Brain microvascular endothelial cell (primary cell): ENCODE measurements around the gene SLC9C2.
"Not testable (repeated sequence)": the region's sequence is repeated elsewhere in the genome, so short reads cannot be mapped to it uniquely, and the experiment has no call there.

Experiments
- DNase-seq: peaks from one replicate; pipeline ENCODE4 v3.0.0-alpha.2; 2020
- H3K27ac ChIP-seq: fragments of 250-450 bp; sonication (Bioruptor Pico); 2 replicates; pipeline ENCODE4 v1.5.1; 2020; ENCODE audit warnings: mild to moderate bottlenecking, moderate library complexity
- H3K27me3 ChIP-seq: fragments of 250-450 bp; sonication (Bioruptor Pico); replicated peaks from 2 replicates; pipeline ENCODE4 v1.5.1; 2020; ENCODE audit warnings: mild to moderate bottlenecking
- H3K36me3 ChIP-seq: fragments of 250-450 bp; sonication (Bioruptor Pico); replicated peaks from 2 replicates; pipeline ENCODE4 v1.5.1; 2020; ENCODE audit warnings: mild to moderate bottlenecking
- H3K4me3 ChIP-seq: 2 replicates; pipeline ENCODE4 v1.5.1; 2011; ENCODE audit warnings: low read depth, mild to moderate bottlenecking, control low read depth, low read length, moderate library complexity
- CTCF ChIP-seq: IDR thresholded peaks from 2 replicates; pipeline ENCODE4 v1.5.1; 2011; ENCODE audit warnings: low read depth, mild to moderate bottlenecking, moderate library complexity, low read length, control low read depth, inconsistent platforms; ENCODE audit errors: missing control alignments
- in situ Hi-C: cut with HindIII; loops from 2 replicates; pipeline ENCODE4 v1.10.0; 2017; ENCODE audit warnings: low sequenced_read_pairs, low pct_ligation_motif_present

Gene SLC9C2

GRCh38 chr1:173603056-173603591 lies at the start of gene SLC9C2:
TSS of gene SLC9C2 (minus strand) at chr1:173603072. CDS start at chr1:173601776, 1,296 bp downstream.
- Histone ChIP-seq H3K36me3 (no peaks in the 10 kb centered on the region), H3K27ac (no peak within 1 kb of the TSS)
- TF ChIP-seq CTCF = no peak

GRCh38 chr1:173648880-173649605 lies 46.2 kb upstream of the SLC9C2 start:
- TF ChIP-seq CTCF = no peak
- H3K27ac ChIP-seq = no peak overlapping the region
- in situ Hi-C loops = no loop called here
- H3K27me3 ChIP-seq = no peaks in the 10 kb centered on the region
- no peaks in the 10 kb centered on the region for H3K36me3 ChIP-seq
- DNase-seq = no peak
- H3K4me3 ChIP-seq = no peak overlapping the region

More at GRCh38 chr1:173603056-173603591, at the start of gene SLC9C2:
- in situ Hi-C loops = no loop called here
- DNase-seq = peak; percentile 34
- Histone ChIP-seq H3K27me3 (no peaks in the 10 kb centered on the region), H3K4me3 (no peak within 1 kb of the TSS)

GRCh38 chr1:173646656-173647055 lies 43.8 kb upstream of the SLC9C2 start:
- Histone ChIP-seq H3K4me3 (no peak overlapping the region), H3K36me3 (no peaks in the 10 kb centered on the region), H3K27ac (no peak overlapping the region), H3K27me3 (no peaks in the 10 kb centered on the region)
- TF ChIP-seq CTCF = no peak
- in situ Hi-C loops = no loop called here
- no peak for DNase-seq

- H3K4me3 ChIP-seq, H3K27ac ChIP-seq, H3K27me3 ChIP-seq, in situ Hi-C loops, DNase-seq, H3K36me3 ChIP-seq: not testable (repeated sequence)
Measured at GRCh38 chr1:173642450-173643139, 39.7 kb upstream of the SLC9C2 start.

GRCh38 chr1:173639102-173639501 lies 36.2 kb upstream of the SLC9C2 start:
- in situ Hi-C loops = no loop called here
- no peaks in the 10 kb centered on the region for H3K36me3 ChIP-seq
- H3K27ac ChIP-seq = no peak overlapping the region
- H3K27me3 ChIP-seq = no peaks in the 10 kb centered on the region
- TF ChIP-seq CTCF = no peak
- H3K4me3 ChIP-seq = no peak overlapping the region
- no peak for DNase-seq
